IMR-90 (cell line): ENCODE data around the gene GNL1. TPM values are rescaled to one million over a fixed set of nuclear protein-coding genes. Genes with fewer than 3 reads are reported as not detected.
"Not testable (repeated sequence)": the region's sequence is repeated elsewhere in the genome, so short reads cannot be mapped to it uniquely, and the experiment has no call there.

Experiments used
- ATAC-seq: fragments of 200-7000 bp; cut with Tn5 transposase; 2 replicates; pipeline ENCODE4 v1.9.1; 2020; ENCODE audit warnings: low read depth, mild to moderate bottlenecking, moderate library complexity
- BruUV-seq: library from RNA; stranded (reverse); fragments of 400-500 nt; replicated peaks from 2 replicates; lab custom pipeline; 2021; lab: Mats Ljungman, UMichigan
- CTCF ChIA-PET: fragments of 300-600 bp; formaldehyde crosslinking; extraction: SDS; loops from one replicate; lab custom pipeline; 2021; ENCODE audit warnings: antibody characterized with exemption; lab: Yijun Ruan, JAX
- POLR2A ChIA-PET: fragments of 300-600 bp; sonication (Branson Sonifier 250); formaldehyde crosslinking; loops from one replicate; lab custom pipeline; 2022; ENCODE audit warnings: antibody characterized with exemption; ENCODE audit not compliant: unreplicated experiment; lab: Charles Lee
- DNase-seq: peaks from one replicate; pipeline ENCODE4 v3.0.0; 2013
- H2AFZ ChIP-seq: replicated peaks from 2 replicates; pipeline ENCODE3; 2013; ENCODE audit warnings: low read length, mild to moderate bottlenecking; ENCODE audit not compliant: poor library complexity
- H2AK5ac ChIP-seq: 2 replicates; pipeline ENCODE4 v1.6.1; 2013; ENCODE audit warnings: low read depth, low read length, inconsistent platforms
- H2AK9ac ChIP-seq: replicated peaks from 2 replicates; pipeline ENCODE3; 2013; ENCODE audit warnings: mild to moderate bottlenecking, low read depth, low read length, moderate library complexity; ENCODE audit not compliant: poor library complexity
- H2BK120ac ChIP-seq: 2 replicates; pipeline ENCODE4 v1.6.1; 2013; ENCODE audit warnings: low read depth, low read length, inconsistent platforms
- H2BK15ac ChIP-seq: 3 replicates; pipeline ENCODE4 v1.6.1; 2013; ENCODE audit warnings: low read depth, low read length, inconsistent platforms
- H2BK20ac ChIP-seq: 2 replicates; pipeline ENCODE4 v1.6.1; 2013; ENCODE audit warnings: low read depth, mild to moderate bottlenecking, inconsistent platforms, low read length, moderate library complexity
- H2BK5ac ChIP-seq: 2 replicates; pipeline ENCODE4 v1.6.1; 2013; ENCODE audit warnings: mild to moderate bottlenecking, low read depth, low read length, inconsistent platforms; ENCODE audit not compliant: poor library complexity, severe bottlenecking
- H3K14ac ChIP-seq: replicated peaks from 2 replicates; pipeline ENCODE4 v1.6.1; 2013; ENCODE audit warnings: low read depth, low read length, inconsistent platforms
- H3K18ac ChIP-seq: 2 replicates; pipeline ENCODE4 v1.6.1; 2013; ENCODE audit warnings: low read depth, low read length, control low read depth
- H3K23ac ChIP-seq: 2 replicates; pipeline ENCODE4 v1.6.1; 2013; ENCODE audit warnings: low read depth, low read length, inconsistent platforms
- H3K27ac ChIP-seq: 2 replicates; pipeline ENCODE4 v1.5.1; 2013; ENCODE audit warnings: mild to moderate bottlenecking, control low read depth, low read length; ENCODE audit not compliant: insufficient read depth
- H3K27me3 ChIP-seq: 2 replicates; pipeline ENCODE4 v1.6.1; 2013; ENCODE audit warnings: low read length; ENCODE audit not compliant: control insufficient read depth, insufficient read depth
- H3K36me3 ChIP-seq: 2 replicates; pipeline ENCODE4 v1.6.1; 2013; ENCODE audit warnings: low read length, mixed read lengths; ENCODE audit not compliant: control insufficient read depth, insufficient read depth
- H3K4ac ChIP-seq: 2 replicates; pipeline ENCODE4 v1.6.1; 2013; ENCODE audit warnings: low read depth, low read length, inconsistent platforms
- H3K4me1 ChIP-seq: 2 replicates; pipeline ENCODE4 v1.6.1; 2013; ENCODE audit warnings: low read length, mixed read lengths; ENCODE audit not compliant: control insufficient read depth, insufficient read depth
- H3K4me2 ChIP-seq: 2 replicates; pipeline ENCODE4 v1.6.1; 2013; ENCODE audit warnings: low read depth, mild to moderate bottlenecking, control low read depth, low read length, moderate library complexity
- H3K4me3 ChIP-seq: 2 replicates; pipeline ENCODE4 v1.5.1; 2013; ENCODE audit warnings: low read depth, mild to moderate bottlenecking, control low read depth, low read length, moderate library complexity; ENCODE audit not compliant: insufficient read depth
- H3K56ac ChIP-seq: 2 replicates; pipeline ENCODE4 v1.6.1; 2013; ENCODE audit warnings: low read length, inconsistent platforms; ENCODE audit not compliant: insufficient read depth; ENCODE audit errors: extremely low read depth
- H3K79me1 ChIP-seq, 2 experiments: 2 replicates each; pipeline ENCODE4 v1.6.1; 2013; ENCODE audit warnings: low read length in 2 of 2, inconsistent platforms in 1 of 2, low read depth in 1 of 2
- H3K9ac ChIP-seq: 2 replicates; pipeline ENCODE4 v1.6.1; 2013; ENCODE audit warnings: low read depth, low read length, control low read depth
- H3K9me1 ChIP-seq: 2 replicates; pipeline ENCODE4 v1.6.1; 2013; ENCODE audit warnings: low read length, inconsistent platforms; ENCODE audit not compliant: insufficient read depth
- H3K9me3 ChIP-seq: 2 replicates; pipeline ENCODE4 v1.6.1; 2013; ENCODE audit warnings: low read length; ENCODE audit not compliant: control insufficient read depth, insufficient read depth
- H4K20me1 ChIP-seq: 2 replicates; pipeline ENCODE4 v1.6.1; 2013; ENCODE audit warnings: low read length, inconsistent platforms; ENCODE audit not compliant: insufficient read depth
- H4K5ac ChIP-seq: 2 replicates; pipeline ENCODE4 v1.6.1; 2013; ENCODE audit warnings: mild to moderate bottlenecking, low read depth, low read length, control low read depth
- H4K8ac ChIP-seq, 2 experiments: 2 replicates each; pipeline ENCODE4 v1.6.1; 2013; ENCODE audit warnings: low read depth in 2 of 2, low read length in 2 of 2, control low read depth in 1 of 2, inconsistent platforms in 1 of 2
- H4K91ac ChIP-seq: 2 replicates; pipeline ENCODE4 v1.6.1; 2013; ENCODE audit warnings: low read depth, low read length, inconsistent platforms; ENCODE audit not compliant: insufficient read depth
- WGBS, 2 experiments: methylation state at CpG; one replicate each; pipeline versions ENCODE4 v1.1.5 to v1.1.7; 2013; ENCODE audit warnings: missing lambda C conversion rate in 2 of 2; ENCODE audit not compliant: insufficient read length in 1 of 2; ENCODE audit errors: extremely low coverage in 2 of 2; 5-methylcytosine and 5-hydroxymethylcytosine counted together
- dilution Hi-C: fragments of 300-500 bp; cut with HindIII; formaldehyde crosslinking; loops from one replicate; pipeline ENCODE4 v1.14.3; 2018; ENCODE audit warnings: low sequenced_read_pairs; ENCODE audit not compliant: unreplicated experiment
- in situ Hi-C: fragments of 300-500 bp; cut with MboI; formaldehyde crosslinking; loops from 3 replicates; pipeline ENCODE4 v1.14.3; 2019; ENCODE audit warnings: low sequenced_read_pairs, inconsistent platforms, mixed read lengths
- intact Hi-C: fragments of 100-400 bp; cut with micrococcal nuclease; formaldehyde crosslinking; loops from 2 replicates; pipeline ENCODE4 v1.10.0; 2022
- polyA plus RNA-seq, 3 experiments: library from polyadenylated mRNA; depleted of rRNA; stranded (reverse); fragments of >200 nt; gene quantifications; 2 replicates each; pipeline ENCODE4 v1.2.3, GENCODE V29; 2012; ENCODE audit warnings: low replicate concordance in 1 of 3
- total RNA-seq: library from RNA; depleted of rRNA; stranded (reverse); fragments of >200 nt; gene quantifications from 2 replicates; pipeline ENCODE4 v1.2.3, GENCODE V29; 2012

Gene GNL1
- total and polyA plus RNA-seq, 2 of the 4 experiments (the other 2 are of a cell fraction), result 40.5 to 44.0 TPM

DNA sequence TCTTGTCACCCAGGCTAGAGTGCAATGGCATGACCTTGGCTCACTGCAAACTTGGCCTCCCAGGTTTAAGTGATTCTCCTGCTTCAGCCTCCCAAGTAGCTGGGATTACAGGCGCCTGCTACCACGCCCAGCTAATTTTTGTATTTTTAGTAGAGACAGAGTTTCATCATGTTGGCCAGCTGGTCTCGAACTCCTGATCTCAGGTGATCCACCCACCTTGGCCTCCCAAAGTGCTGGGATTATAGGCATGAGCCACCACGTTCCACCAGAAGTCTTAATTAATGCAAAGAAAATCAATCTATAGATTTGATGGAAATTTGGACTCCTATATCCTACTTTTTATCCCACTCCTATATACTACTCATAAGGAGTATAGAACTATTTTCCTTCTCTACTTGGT, 61.2 kb downstream of the GNL1 start:
- no CpG with 5 or more reads among the region's 4 CpGs for WGBS, 2 experiments

More for the DNA sequence above, 61.2 kb downstream of the GNL1 start:
- H3K56ac ChIP-seq, H3K18ac ChIP-seq, H2BK20ac ChIP-seq, H4K91ac ChIP-seq, H3K9ac ChIP-seq, ATAC-seq, H2BK5ac ChIP-seq, H3K23ac ChIP-seq, DNase-seq, dilution Hi-C loops, POLR2A ChIA-PET, H3K27ac ChIP-seq, H3K14ac ChIP-seq, intact Hi-C loops, H3K9me3 ChIP-seq, H2BK15ac ChIP-seq, H3K4ac ChIP-seq, CTCF ChIA-PET, BruUV-seq, H3K4me3 ChIP-seq, H2AK9ac ChIP-seq, H3K4me2 ChIP-seq, H2AFZ ChIP-seq, H2BK120ac ChIP-seq, H4K8ac ChIP-seq, H4K5ac ChIP-seq, H3K27me3 ChIP-seq, H2AK5ac ChIP-seq: not testable (repeated sequence)
- Histone ChIP-seq H3K4me1 (peaks cover 15% of the 10 kb centered on the region), H4K20me1 (peaks cover 27% of the 10 kb centered on the region), H3K36me3 (peaks cover 31% of the 10 kb centered on the region), H3K79me1 (peaks cover 12 to 28% of the 10 kb centered on the region in 2 experiments; a peak in 3 of 4 replicates), H3K9me1 (peaks cover 17% of the 10 kb centered on the region)
- in situ Hi-C loops, result loop anchor here (25.0 kb wide), 1 partner anchor 592 kb away; no protein-coding TSS in a partner anchor
